Endodermal cell (in vitro differentiated cells): ENCODE measurements around the gene KRTAP3-3. TPM values are rescaled to one million over a fixed set of nuclear protein-coding genes. Genes with fewer than 3 reads are reported as not detected.
"Not testable (repeated sequence)": the region's sequence is repeated elsewhere in the genome, so short reads cannot be mapped to it uniquely, and the experiment has no call there.

Source experiments
- DNase-seq: peaks from one replicate; pipeline ENCODE4 v3.0.0-alpha.2; 2017
- H3K27ac ChIP-seq: 2 replicates; pipeline ENCODE4 v1.5.1; 2013; ENCODE audit warnings: mild to moderate bottlenecking, low read depth, low read length, moderate library complexity
- H3K27me3 ChIP-seq: 2 replicates; pipeline ENCODE4 v1.6.1; 2013; ENCODE audit warnings: mild to moderate bottlenecking, low read length, moderate library complexity; ENCODE audit not compliant: insufficient read depth, control insufficient read depth, poor library complexity, severe bottlenecking
- H3K36me3 ChIP-seq: 2 replicates; pipeline ENCODE4 v1.7.0; 2013; ENCODE audit warnings: mild to moderate bottlenecking, low read length, moderate library complexity; ENCODE audit not compliant: control insufficient read depth, insufficient read depth
- H3K4me1 ChIP-seq: one replicate; pipeline ENCODE4 v1.7.0; 2013; ENCODE audit warnings: low read length; ENCODE audit not compliant: control insufficient read depth, insufficient read depth
- H3K4me3 ChIP-seq: 2 replicates; pipeline ENCODE4 v1.5.1; 2013; ENCODE audit warnings: mild to moderate bottlenecking, low read length, moderate library complexity
- H3K9ac ChIP-seq: 2 replicates; pipeline ENCODE4 v1.6.1; 2013; ENCODE audit warnings: mild to moderate bottlenecking, low read length, moderate library complexity; ENCODE audit not compliant: poor library complexity, severe bottlenecking; ENCODE audit errors: extremely low read depth
- H3K9me3 ChIP-seq: 2 replicates; pipeline ENCODE4 v1.6.1; 2013; ENCODE audit warnings: mild to moderate bottlenecking, low read length, moderate library complexity; ENCODE audit not compliant: control insufficient read depth
- H3K27ac Mint-ChIP-seq: 2 replicates; pipeline ENCODE4 v1.8.0; 2020; ENCODE audit warnings: mixed read lengths
- H3K27me3 Mint-ChIP-seq: 2 replicates; pipeline ENCODE4 v1.8.0; 2021; ENCODE audit warnings: mild to moderate bottlenecking, mixed read lengths; ENCODE audit not compliant: insufficient read depth
- H3K36me3 Mint-ChIP-seq: 2 replicates; pipeline ENCODE4 v1.8.0; 2020; ENCODE audit warnings: low read depth, mixed read lengths
- H3K4me1 Mint-ChIP-seq: 2 replicates; pipeline ENCODE4 v1.8.0; 2020; ENCODE audit warnings: mixed read lengths
- H3K4me3 Mint-ChIP-seq: 2 replicates; pipeline ENCODE4 v1.8.0; 2020; ENCODE audit warnings: mild to moderate bottlenecking, moderate library complexity, mixed read lengths
- H3K9me3 Mint-ChIP-seq: 2 replicates; pipeline ENCODE4 v1.8.0; 2020; ENCODE audit warnings: mild to moderate bottlenecking, mixed read lengths
- CTCF ChIP-seq: fragments of 200-600 bp; sonication (generic); conservative IDR thresholded peaks from 2 replicates; pipeline ENCODE4 v1.5.0; 2021; ENCODE audit warnings: antibody characterized with exemption, mild to moderate bottlenecking
- WGBS, 2 experiments: methylation state at CpG; one replicate each; pipeline versions ENCODE4 v1.1.5 to v1.1.7; 2013; ENCODE audit warnings: missing lambda C conversion rate in 2 of 2, mixed read lengths in 1 of 2; ENCODE audit not compliant: insufficient coverage in 1 of 2, insufficient read length in 1 of 2; 5-methylcytosine and 5-hydroxymethylcytosine counted together
- total RNA-seq, 2 donors: library from RNA; stranded (reverse); fragmentation: NEBNext Ultra II Directional in 1 of 2; extraction: Animal tissue kit (Norgen Biotek cat#: 25700) in 1 of 2; gene quantifications; 2 replicates in 1 of 2; 3 replicates in 1 of 2; pipeline ENCODE4 v1.2.1, GENCODE V29; 2021

KRTAP3-3 gene
- total RNA-seq, 2 donors from 2014 or later, result not detected

DNA sequence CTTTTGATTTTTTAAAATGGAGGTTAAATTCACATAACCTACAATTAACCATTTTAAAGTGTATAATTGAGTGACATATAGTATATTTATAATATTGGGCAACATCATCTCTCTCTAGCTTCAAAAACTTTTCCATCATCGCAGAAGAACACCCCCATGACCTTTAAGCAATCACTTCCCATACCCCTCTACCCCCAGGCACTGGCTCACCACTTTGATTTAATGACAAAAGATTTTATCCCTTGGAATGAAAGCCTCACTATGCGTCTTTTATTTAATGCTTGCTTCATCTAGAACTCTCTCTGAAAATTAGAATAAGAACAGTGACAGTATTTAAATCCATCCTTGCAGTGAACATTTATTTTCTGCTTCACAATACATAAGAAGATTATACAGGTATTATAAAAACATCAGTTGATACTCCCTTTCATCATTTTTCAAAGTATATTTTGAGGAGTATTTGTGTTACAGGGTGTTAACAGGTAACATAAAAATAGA is 43.9 kb upstream of the KRTAP3-3 start:
- Mint-ChIP-seq H3K36me3 (no peaks in the 10 kb centered on the region), H3K27me3 (no peaks in the 10 kb centered on the region), H3K9me3 (no peaks in the 10 kb centered on the region), H3K27ac (no peak overlapping the region), H3K4me1 (peaks cover 2% of the 10 kb centered on the region), H3K4me3 (no peak overlapping the region)
- no peak for TF ChIP-seq CTCF
- H3K27ac ChIP-seq, result no peak overlapping the region
- H3K4me3 ChIP-seq, result no peak overlapping the region
- no peak for DNase-seq
- no peaks in the 10 kb centered on the region for H3K4me1 ChIP-seq
- H3K9me3 ChIP-seq, result no peaks in the 10 kb centered on the region
- 82% methylated on average over 2 of the region's 2 CpGs; no CpG with 5 or more reads in 1 of the 2 experiments for WGBS, 2 experiments
- H3K27me3 ChIP-seq, result no peaks in the 10 kb centered on the region
- no peaks in the 10 kb centered on the region for H3K36me3 ChIP-seq
- H3K9ac ChIP-seq, result no peak overlapping the region

GRCh38 chr17:41034346-41034935 is 40.5 kb upstream of the KRTAP3-3 start, which contains the start of gene KRTAP1-3:
Gene KRTAP1-3, minus strand, starts transcription at chr17:41034874. Its CDS starts 53 bp downstream, at chr17:41034821.
- 96 to 100% methylated on average over 4 to 7 of the region's 10 CpGs for WGBS, 2 experiments
- H3K9me3 Mint-ChIP-seq, DNase-seq, H3K9ac ChIP-seq, H3K27ac Mint-ChIP-seq, H3K4me3 ChIP-seq, H3K4me1 ChIP-seq, H3K27me3 ChIP-seq, H3K36me3 Mint-ChIP-seq, H3K4me3 Mint-ChIP-seq, H3K4me1 Mint-ChIP-seq, H3K36me3 ChIP-seq, H3K27ac ChIP-seq, H3K9me3 ChIP-seq, H3K27me3 Mint-ChIP-seq: not testable (repeated sequence)

DNA sequence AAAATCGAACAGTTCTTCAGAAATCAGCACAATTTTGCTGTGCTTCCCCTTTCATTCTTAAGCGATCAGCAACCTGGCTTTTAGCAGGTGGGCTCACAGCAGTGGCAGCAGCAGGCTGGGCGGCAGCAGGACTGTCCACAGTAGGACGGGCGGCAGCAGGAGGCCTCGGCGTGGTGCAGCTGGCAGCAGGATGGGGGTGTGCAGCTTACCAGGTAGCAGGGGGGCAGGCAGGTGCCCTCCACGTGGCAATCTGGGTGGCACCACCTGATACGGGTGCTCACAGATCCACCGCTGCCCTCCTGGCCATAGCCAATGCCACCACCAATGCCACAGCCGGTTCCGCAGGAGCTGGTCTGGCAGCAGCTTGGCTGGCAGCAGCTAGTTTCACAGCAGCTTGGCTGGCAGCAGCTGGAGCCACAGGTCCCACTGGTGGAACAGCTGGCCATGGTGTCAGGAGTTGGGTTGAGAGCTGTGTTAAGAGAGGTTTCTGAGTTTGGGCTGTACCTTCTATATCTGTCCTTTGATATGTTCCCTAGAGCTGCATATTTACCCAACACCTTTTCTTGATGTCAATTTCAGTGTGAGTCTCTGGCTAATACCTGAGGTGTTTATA is 35.8 kb upstream of the KRTAP3-3 start, which contains the start of gene KRTAP1-4:
Gene KRTAP1-4, minus strand, starts transcription at position 563 of the 613 bp plus-strand sequence. Its CDS starts 117 bp downstream, at position 446.
- no peaks in the 10 kb centered on the region for H3K27me3 ChIP-seq
- no peak within 1 kb of the TSS for H3K9ac ChIP-seq
- Mint-ChIP-seq H3K27me3 (peaks cover under 1% of the 10 kb centered on the region), H3K9me3 (no peaks in the 10 kb centered on the region), H3K27ac (no peak within 1 kb of the TSS), H3K36me3 (no peaks in the 10 kb centered on the region), H3K4me3 (no peak within 1 kb of the TSS), H3K4me1 (no peaks in the 10 kb centered on the region)
- no peak for DNase-seq
- no peak within 1 kb of the TSS for H3K27ac ChIP-seq
- TF ChIP-seq CTCF, result no peak
- H3K9me3 ChIP-seq, result no peaks in the 10 kb centered on the region
- no peak within 1 kb of the TSS for H3K4me3 ChIP-seq
- H3K4me1 ChIP-seq, result no peaks in the 10 kb centered on the region
- no peaks in the 10 kb centered on the region for H3K36me3 ChIP-seq
- 95 to 96% methylated on average over 2 to 12 of the region's 12 CpGs for WGBS, 2 experiments
